ENCODE results near the gene TMEM63A.

TMEM63A gene

GRCh38 chr1:225896937-225897549 lies 14.9 kb upstream of the TMEM63A start:
- H3K27ac ChIP-seq (ENCODE audit: low read depth, low read length), result no peak overlapping the region
- H3K4me1 ChIP-seq (ENCODE audit: control insufficient read depth, low read length), result peaks cover 19% of the 10 kb centered on the region
- H3K9me2 ChIP-seq (replicated peaks; ENCODE audit: control insufficient read depth, low read length), result no peaks in the 10 kb centered on the region
- H3K4me2 ChIP-seq (ENCODE audit: low read length), result peak overlapping the region; percentile 60
- no peaks in the 10 kb centered on the region for H3K79me2 ChIP-seq (ENCODE audit: control insufficient read depth, low read length)
- peak overlapping the region; percentile 40 for H3K4me3 ChIP-seq (ENCODE audit: low read length)
- H3K27me3 ChIP-seq (ENCODE audit: control insufficient read depth, low read length), result no peaks in the 10 kb centered on the region
- no peaks in the 10 kb centered on the region for H3K9me3 ChIP-seq (ENCODE audit: control insufficient read depth, insufficient read depth, low read length)
- H3F3A ChIP-seq (ENCODE audit: control insufficient read depth, insufficient read depth), result no peaks in the 10 kb centered on the region
- H4K20me1 ChIP-seq (ENCODE audit: control insufficient read depth, insufficient read depth, low read depth, low read length), result no peaks in the 10 kb centered on the region
- TF ChIP-seq EZH2phosphoT487 (IDR thresholded peaks at IDR 0.05; ENCODE audit: borderline replicate concordance, low read length) (no peak), CTCF (IDR thresholded peaks at IDR 0.05; ENCODE audit: low read depth, low read length, poor library complexity, severe bottlenecking) (no peak)
- no peaks in the 10 kb centered on the region for H3K36me3 ChIP-seq (ENCODE audit: control insufficient read depth, low read length)

GRCh38 chr1:225896494-225896893 lies 14.3 kb upstream of the TMEM63A start:
- Histone ChIP-seq H3K79me2 (ENCODE audit: control insufficient read depth, low read length) (no peaks in the 10 kb centered on the region), H3K4me1 (ENCODE audit: control insufficient read depth, low read length) (peaks cover 19% of the 10 kb centered on the region), H3K4me3 (ENCODE audit: low read length) (peak overlapping the region; percentile 40; the same call in 1 of the 2 replicates), H3K27me3 (ENCODE audit: control insufficient read depth, low read length) (no peaks in the 10 kb centered on the region), H3K36me3 (ENCODE audit: control insufficient read depth, low read length) (no peaks in the 10 kb centered on the region), H3K9me3 (ENCODE audit: control insufficient read depth, insufficient read depth, low read length) (no peaks in the 10 kb centered on the region), H3K9me2 (replicated peaks; ENCODE audit: control insufficient read depth, low read length) (no peaks in the 10 kb centered on the region), H3K27ac (ENCODE audit: low read depth, low read length) (no peak overlapping the region), H3F3A (ENCODE audit: control insufficient read depth, insufficient read depth) (no peaks in the 10 kb centered on the region), H4K20me1 (ENCODE audit: control insufficient read depth, insufficient read depth, low read depth, low read length) (no peaks in the 10 kb centered on the region), H3K4me2 (ENCODE audit: low read length) (peak overlapping the region; percentile 60)
- TF ChIP-seq EZH2phosphoT487 (IDR thresholded peaks at IDR 0.05; ENCODE audit: borderline replicate concordance, low read length) (no peak), CTCF (IDR thresholded peaks at IDR 0.05; ENCODE audit: low read depth, low read length, poor library complexity, severe bottlenecking) (no peak)

GRCh38 chr1:225892307-225892706 lies 10.1 kb upstream of the TMEM63A start:
- no peaks in the 10 kb centered on the region for H3K36me3 ChIP-seq (ENCODE audit: control insufficient read depth, low read length)
- no peak overlapping the region for H3K27ac ChIP-seq (ENCODE audit: low read depth, low read length)
- TF ChIP-seq EZH2phosphoT487 (IDR thresholded peaks at IDR 0.05; ENCODE audit: borderline replicate concordance, low read length) (no peak), CTCF (IDR thresholded peaks at IDR 0.05; ENCODE audit: low read depth, low read length, poor library complexity, severe bottlenecking) (no peak)
- H3K4me3 ChIP-seq (ENCODE audit: low read length), result no peak overlapping the region
- no peaks in the 10 kb centered on the region for H3K9me3 ChIP-seq (ENCODE audit: control insufficient read depth, insufficient read depth, low read length)
- H3K4me2 ChIP-seq (ENCODE audit: low read length), result no peak overlapping the region
- H3F3A ChIP-seq (ENCODE audit: control insufficient read depth, insufficient read depth), result no peaks in the 10 kb centered on the region
- no peaks in the 10 kb centered on the region for H3K27me3 ChIP-seq (ENCODE audit: control insufficient read depth, low read length)
- no peaks in the 10 kb centered on the region for H4K20me1 ChIP-seq (ENCODE audit: control insufficient read depth, insufficient read depth, low read depth, low read length)
- no peaks in the 10 kb centered on the region for H3K9me2 ChIP-seq (replicated peaks; ENCODE audit: control insufficient read depth, low read length)
- peaks cover 9% of the 10 kb centered on the region for H3K4me1 ChIP-seq (ENCODE audit: control insufficient read depth, low read length)
- no peaks in the 10 kb centered on the region for H3K79me2 ChIP-seq (ENCODE audit: control insufficient read depth, low read length)

Measured in DOHH2 (cell line).